ENCODE data around the gene ING4.

The ING4 gene

DNA sequence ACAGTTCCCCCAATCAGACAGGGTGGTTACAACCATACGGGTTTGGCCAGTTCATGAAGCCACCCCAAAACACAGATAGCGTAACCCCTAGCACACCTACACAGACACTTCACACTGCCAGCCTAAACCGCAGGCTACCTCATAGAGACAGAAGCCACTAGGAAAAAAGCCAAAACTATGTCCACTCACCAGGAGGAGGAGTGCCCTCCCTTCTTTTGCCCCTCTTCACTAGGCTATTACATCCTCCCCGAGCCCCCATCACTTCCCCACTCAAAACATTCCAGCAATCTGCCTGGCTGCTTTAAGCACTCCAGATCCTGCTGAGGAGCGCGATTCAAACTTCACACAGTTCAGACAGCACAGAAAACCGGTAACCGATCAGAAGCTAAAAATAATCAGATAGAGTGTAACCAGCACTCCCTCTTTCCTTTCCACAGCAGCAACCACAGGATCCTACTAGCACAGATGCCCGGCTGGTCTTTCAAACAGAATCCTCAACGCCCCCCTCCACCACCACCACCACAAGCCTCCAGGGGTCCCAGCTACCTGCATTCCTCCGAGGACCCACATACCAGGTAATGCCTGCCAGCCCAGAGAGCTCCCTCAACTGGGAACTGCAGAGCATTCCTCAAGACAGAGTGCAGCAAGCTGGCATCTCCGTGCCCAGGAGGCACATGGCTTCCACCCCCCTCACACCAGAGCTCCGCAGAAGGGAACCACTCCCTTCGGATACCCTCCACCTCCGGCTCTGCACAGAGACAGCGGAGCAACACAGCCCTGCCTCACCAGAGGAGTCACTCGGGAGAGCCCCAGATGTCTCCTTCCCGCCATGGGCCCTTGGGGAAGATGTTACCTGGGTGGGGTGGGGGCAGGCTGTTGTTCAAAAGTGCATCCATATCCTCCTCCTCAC lies 57.2 kb downstream of the ING4 start:
- peak in 4 of 5 experiments; percentile 20 to 74 (median 55) for DNase-seq

DNA sequence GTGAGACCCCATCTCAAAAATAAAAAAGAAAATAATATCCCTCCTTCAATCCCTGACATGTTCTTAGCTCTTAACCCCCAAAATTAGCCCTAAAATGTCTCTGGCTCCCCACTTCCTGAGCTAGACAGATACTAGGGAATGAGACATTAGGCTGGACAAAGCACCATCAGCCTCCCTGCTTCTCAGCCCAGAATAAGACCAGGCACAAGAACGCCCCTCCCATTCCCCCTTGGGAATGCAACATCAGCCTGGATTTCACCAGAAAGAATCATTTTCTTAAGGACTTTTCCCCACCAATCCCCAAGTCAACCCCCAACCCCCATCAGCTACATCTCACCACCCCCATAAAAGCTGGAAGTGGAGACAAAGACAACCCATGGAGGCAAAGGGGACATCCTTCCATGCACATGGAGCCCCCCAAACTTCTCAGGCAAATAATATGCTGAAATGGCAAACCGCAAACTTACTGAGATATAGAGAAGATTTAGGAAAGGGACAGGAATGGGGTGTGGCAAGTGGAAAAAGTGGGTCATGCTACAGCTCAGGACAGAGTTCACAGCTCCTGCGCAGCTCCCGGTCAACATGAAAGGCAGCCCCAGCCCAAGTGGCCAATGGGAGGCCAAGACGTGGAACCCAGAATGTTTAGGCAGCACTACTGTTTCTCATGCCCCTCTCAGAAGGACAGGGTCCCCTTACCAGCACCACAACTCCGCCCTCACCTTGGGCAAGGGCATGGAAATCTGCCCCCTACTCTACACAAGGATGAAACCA lies 58.5 kb downstream of the ING4 start:
- no peak for DNase-seq

DNA sequence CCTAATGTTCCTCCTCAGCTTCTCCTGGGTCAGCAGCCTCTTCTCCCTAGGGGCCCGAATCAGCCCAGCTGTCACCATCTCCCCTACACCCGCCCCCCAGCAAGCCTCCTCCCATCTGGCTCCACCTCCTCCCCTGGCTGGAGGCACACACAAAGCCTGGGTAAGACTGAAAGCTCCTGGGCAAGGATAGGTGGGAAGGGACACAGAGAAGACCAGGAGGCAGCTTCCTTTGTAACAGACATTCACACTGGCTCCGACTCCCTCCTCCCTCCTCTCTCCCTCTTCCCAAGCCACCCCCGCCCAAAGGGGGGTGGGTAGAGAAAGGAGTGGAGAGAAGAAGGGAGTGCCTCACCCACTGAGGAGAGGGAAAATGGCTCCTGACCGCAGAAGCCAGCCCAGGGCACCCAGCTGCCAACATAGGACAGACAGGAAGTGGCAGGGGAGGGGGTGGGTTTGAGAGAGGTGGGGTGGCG lies 59.8 kb downstream of the ING4 start:
- peak in 3 of 5 experiments; percentile 40 to 78 (median 44) for DNase-seq

DNA sequence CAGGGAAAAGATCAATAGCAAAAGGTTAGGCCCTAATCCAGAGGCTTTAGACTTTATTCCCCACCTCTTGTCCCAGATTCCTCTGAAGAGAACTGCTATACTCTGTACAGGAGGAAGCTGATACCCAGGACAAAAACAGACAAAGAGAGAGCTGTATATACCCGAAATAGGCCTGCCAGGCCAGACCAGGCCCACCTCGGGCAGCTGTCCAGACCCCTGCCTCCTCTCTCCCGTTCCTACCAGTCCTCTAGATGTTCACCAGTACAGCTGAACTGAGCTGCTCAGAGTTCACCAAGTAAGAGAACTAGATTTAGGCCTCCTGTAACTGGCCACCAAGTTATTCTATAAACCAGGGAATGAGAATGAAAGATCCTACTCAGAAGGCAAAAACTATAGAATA lies 60.4 kb downstream of the ING4 start:
- DNase-seq: no peak

Data from T-helper 2 cell (primary cell).